ENCODE measurements around the gene PLSCR1. TPM values are rescaled to one million over a fixed set of nuclear protein-coding genes. Genes with fewer than 3 reads are reported as not detected.

PLSCR1 gene
- total RNA-seq, 1 experiment from 2014 or later: 58.1 TPM

DNA sequence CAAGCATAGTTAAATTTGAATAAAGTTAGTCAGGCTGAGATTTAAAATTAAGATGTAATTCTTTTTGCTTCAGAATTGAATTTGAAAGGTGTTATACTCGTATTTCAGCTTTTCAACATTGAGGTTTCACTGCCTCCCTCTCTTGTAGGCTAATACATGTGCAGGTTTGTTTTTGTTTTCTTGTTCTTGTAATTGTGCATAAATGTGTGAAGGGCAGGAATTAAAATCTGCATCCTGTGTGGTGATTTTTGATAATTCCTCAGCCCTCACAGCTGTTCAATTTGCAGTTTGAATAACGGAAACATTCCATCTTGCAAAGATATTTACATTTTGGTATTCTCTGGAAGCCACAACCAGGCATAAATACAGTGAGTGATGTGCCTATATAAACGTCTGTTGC is 24.9 kb upstream of the PLSCR1 start (continued):
- no peak for TF ChIP-seq NR1H2 (CRISPR knock-in tag; IDR thresholded peaks at IDR 0.05)
- no peak for TF ChIP-seq ZNF121 (CRISPR knock-in tag; IDR thresholded peaks at IDR 0.05)

DNA sequence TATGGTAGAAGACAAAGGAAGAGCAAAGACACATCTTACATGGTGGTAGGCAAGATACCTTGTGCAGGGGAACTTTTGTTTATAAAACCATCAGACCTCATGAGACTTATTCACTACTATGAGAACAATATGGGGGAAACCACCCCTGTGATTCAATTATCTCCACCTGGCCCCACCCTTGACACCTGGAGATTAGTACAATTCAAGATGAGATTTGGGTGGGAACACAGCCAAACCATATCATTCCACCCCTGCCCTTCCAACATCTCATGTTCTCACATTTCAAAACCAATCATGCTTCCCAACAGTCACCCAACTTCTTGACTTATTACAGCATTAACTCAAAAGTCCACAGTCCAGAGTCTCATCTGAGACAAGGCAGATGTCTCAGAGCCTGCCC is 21.7 kb upstream of the PLSCR1 start:
- Mint-ChIP-seq H3K4me3 (no peak overlapping the region), H3K9me3 (peaks cover 45% of the 10 kb centered on the region), H3K27ac (no peak overlapping the region; the same call in 1 of the 2 replicates), H3K36me3 (peaks cover 13% of the 10 kb centered on the region), H3K4me1 (peaks cover 18% of the 10 kb centered on the region), H3K27me3 (ENCODE audit: low read depth) (peaks cover 4% of the 10 kb centered on the region; the same call in 1 of the 2 replicates)
- TF ChIP-seq ZNF121 (CRISPR knock-in tag; IDR thresholded peaks at IDR 0.05): no peak
- no peak for TF ChIP-seq NR1H2 (CRISPR knock-in tag; IDR thresholded peaks at IDR 0.05)
- TF ChIP-seq ATF1 (CRISPR knock-in tag; IDR thresholded peaks at IDR 0.05): no peak
- TF ChIP-seq, protein P1, sequence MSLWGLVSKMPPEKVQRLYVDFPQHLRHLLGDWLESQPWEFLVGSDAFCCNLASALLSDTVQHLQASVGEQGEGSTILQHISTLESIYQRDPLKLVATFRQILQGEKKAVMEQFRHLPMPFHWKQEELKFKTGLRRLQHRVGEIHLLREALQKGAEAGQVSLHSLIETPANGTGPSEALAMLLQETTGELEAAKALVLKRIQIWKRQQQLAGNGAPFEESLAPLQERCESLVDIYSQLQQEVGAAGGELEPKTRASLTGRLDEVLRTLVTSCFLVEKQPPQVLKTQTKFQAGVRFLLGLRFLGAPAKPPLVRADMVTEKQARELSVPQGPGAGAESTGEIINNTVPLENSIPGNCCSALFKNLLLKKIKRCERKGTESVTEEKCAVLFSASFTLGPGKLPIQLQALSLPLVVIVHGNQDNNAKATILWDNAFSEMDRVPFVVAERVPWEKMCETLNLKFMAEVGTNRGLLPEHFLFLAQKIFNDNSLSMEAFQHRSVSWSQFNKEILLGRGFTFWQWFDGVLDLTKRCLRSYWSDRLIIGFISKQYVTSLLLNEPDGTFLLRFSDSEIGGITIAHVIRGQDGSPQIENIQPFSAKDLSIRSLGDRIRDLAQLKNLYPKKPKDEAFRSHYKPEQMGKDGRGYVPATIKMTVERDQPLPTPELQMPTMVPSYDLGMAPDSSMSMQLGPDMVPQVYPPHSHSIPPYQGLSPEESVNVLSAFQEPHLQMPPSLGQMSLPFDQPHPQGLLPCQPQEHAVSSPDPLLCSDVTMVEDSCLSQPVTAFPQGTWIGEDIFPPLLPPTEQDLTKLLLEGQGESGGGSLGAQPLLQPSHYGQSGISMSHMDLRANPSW (CRISPR knock-in tag; conservative IDR thresholded peaks at IDR 0.05; ENCODE audit: low read depth): no peak
- no peak for TF ChIP-seq OVOL2 (CRISPR knock-in tag; IDR thresholded peaks at IDR 0.05; ENCODE audit: borderline replicate concordance)
- TF ChIP-seq, protein P2, sequence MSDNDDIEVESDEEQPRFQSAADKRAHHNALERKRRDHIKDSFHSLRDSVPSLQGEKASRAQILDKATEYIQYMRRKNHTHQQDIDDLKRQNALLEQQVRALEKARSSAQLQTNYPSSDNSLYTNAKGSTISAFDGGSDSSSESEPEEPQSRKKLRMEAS (CRISPR knock-in tag; IDR thresholded peaks at IDR 0.05): no peak
- TF ChIP-seq, protein P3, sequence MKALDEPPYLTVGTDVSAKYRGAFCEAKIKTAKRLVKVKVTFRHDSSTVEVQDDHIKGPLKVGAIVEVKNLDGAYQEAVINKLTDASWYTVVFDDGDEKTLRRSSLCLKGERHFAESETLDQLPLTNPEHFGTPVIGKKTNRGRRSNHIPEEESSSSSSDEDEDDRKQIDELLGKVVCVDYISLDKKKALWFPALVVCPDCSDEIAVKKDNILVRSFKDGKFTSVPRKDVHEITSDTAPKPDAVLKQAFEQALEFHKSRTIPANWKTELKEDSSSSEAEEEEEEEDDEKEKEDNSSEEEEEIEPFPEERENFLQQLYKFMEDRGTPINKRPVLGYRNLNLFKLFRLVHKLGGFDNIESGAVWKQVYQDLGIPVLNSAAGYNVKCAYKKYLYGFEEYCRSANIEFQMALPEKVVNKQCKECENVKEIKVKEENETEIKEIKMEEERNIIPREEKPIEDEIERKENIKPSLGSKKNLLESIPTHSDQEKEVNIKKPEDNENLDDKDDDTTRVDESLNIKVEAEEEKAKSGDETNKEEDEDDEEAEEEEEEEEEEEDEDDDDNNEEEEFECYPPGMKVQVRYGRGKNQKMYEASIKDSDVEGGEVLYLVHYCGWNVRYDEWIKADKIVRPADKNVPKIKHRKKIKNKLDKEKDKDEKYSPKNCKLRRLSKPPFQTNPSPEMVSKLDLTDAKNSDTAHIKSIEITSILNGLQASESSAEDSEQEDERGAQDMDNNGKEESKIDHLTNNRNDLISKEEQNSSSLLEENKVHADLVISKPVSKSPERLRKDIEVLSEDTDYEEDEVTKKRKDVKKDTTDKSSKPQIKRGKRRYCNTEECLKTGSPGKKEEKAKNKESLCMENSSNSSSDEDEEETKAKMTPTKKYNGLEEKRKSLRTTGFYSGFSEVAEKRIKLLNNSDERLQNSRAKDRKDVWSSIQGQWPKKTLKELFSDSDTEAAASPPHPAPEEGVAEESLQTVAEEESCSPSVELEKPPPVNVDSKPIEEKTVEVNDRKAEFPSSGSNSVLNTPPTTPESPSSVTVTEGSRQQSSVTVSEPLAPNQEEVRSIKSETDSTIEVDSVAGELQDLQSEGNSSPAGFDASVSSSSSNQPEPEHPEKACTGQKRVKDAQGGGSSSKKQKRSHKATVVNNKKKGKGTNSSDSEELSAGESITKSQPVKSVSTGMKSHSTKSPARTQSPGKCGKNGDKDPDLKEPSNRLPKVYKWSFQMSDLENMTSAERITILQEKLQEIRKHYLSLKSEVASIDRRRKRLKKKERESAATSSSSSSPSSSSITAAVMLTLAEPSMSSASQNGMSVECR (CRISPR knock-in tag; IDR thresholded peaks at IDR 0.05; ENCODE audit: borderline replicate concordance): no peak
- TF ChIP-seq, protein P4, sequence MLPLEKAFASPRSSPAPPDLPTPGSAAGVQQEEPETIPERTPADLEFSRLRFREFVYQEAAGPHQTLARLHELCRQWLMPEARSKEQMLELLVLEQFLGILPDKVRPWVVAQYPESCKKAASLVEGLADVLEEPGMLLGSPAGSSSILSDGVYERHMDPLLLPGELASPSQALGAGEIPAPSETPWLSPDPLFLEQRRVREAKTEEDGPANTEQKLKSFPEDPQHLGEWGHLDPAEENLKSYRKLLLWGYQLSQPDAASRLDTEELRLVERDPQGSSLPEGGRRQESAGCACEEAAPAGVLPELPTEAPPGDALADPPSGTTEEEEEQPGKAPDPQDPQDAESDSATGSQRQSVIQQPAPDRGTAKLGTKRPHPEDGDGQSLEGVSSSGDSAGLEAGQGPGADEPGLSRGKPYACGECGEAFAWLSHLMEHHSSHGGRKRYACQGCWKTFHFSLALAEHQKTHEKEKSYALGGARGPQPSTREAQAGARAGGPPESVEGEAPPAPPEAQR (CRISPR knock-in tag; IDR thresholded peaks at IDR 0.05): no peak
- no peak for TF ChIP-seq ZBTB21 (CRISPR knock-in tag; IDR thresholded peaks at IDR 0.05; ENCODE audit: borderline replicate concordance)
- no peak for TF ChIP-seq PRRX2 (CRISPR knock-in tag; IDR thresholded peaks at IDR 0.05)
- TF ChIP-seq ZNF396 (CRISPR knock-in tag; IDR thresholded peaks at IDR 0.05; ENCODE audit: borderline replicate concordance): no peak
- no peak for ATAC-seq
- DNase-seq (ENCODE audit: low spot score): no peak
- CTCF ChIA-PET: no interaction called here
- POLR2A ChIA-PET: no interaction called here

DNA sequence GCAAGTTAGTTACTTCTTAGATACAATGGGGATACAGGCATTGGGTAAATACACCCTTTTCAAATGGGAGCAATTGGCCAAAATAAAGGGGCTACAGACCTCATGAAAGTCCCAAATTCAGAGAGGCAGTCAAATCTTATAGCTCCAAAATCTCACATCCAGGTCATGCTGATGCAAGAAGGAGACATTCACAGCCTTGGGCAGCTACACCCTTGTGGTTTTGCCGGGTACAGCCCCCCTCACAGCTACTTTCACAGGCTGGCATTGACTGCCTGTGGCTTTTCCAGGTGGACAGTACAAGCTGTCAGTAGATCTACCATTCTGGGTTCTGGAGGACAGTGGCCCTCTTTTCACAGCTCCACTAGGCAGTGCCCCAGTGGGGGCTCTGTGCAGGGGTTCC is 17.5 kb upstream of the PLSCR1 start:
- CTCF ChIA-PET: no interaction called here
- peaks cover 18% of the 10 kb centered on the region for H3K36me3 Mint-ChIP-seq
- POLR2A ChIA-PET: no interaction called here
- H3K27me3 Mint-ChIP-seq (ENCODE audit: low read depth): peaks cover 4% of the 10 kb centered on the region; the same call in 1 of the 2 replicates
- no peak overlapping the region for H3K4me3 Mint-ChIP-seq
- no peak overlapping the region for H3K27ac Mint-ChIP-seq
- peaks cover 58% of the 10 kb centered on the region for H3K9me3 Mint-ChIP-seq
- DNase-seq (ENCODE audit: low spot score) (no peak), ATAC-seq (no peak)
- H3K4me1 Mint-ChIP-seq: no peaks in the 10 kb centered on the region
- no peak for TF ChIP-seq CREM (CRISPR knock-in tag; IDR thresholded peaks at IDR 0.05)
- no peak for TF ChIP-seq SP1 (CRISPR knock-in tag; conservative IDR thresholded peaks at IDR 0.05)
- TF ChIP-seq FOXJ3 (CRISPR knock-in tag; IDR thresholded peaks at IDR 0.05; ENCODE audit: borderline replicate concordance): no peak
- TF ChIP-seq, protein P5, sequence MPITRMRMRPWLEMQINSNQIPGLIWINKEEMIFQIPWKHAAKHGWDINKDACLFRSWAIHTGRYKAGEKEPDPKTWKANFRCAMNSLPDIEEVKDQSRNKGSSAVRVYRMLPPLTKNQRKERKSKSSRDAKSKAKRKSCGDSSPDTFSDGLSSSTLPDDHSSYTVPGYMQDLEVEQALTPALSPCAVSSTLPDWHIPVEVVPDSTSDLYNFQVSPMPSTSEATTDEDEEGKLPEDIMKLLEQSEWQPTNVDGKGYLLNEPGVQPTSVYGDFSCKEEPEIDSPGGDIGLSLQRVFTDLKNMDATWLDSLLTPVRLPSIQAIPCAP (CRISPR knock-in tag; IDR thresholded peaks at IDR 0.05): no peak
- TF ChIP-seq, protein P6, sequence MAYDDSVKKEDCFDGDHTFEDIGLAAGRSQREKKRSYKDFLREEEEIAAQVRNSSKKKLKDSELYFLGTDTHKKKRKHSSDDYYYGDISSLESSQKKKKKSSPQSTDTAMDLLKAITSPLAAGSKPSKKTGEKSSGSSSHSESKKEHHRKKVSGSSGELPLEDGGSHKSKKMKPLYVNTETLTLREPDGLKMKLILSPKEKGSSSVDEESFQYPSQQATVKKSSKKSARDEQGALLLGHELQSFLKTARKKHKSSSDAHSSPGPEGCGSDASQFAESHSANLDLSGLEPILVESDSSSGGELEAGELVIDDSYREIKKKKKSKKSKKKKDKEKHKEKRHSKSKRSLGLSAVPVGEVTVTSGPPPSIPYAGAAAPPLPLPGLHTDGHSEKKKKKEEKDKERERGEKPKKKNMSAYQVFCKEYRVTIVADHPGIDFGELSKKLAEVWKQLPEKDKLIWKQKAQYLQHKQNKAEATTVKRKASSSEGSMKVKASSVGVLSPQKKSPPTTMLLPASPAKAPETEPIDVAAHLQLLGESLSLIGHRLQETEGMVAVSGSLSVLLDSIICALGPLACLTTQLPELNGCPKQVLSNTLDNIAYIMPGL (CRISPR knock-in tag; IDR thresholded peaks at IDR 0.05): no peak
- TF ChIP-seq, protein P7, sequence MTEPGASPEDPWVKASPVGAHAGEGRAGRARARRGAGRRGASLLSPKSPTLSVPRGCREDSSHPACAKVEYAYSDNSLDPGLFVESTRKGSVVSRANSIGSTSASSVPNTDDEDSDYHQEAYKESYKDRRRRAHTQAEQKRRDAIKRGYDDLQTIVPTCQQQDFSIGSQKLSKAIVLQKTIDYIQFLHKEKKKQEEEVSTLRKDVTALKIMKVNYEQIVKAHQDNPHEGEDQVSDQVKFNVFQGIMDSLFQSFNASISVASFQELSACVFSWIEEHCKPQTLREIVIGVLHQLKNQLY (CRISPR knock-in tag; IDR thresholded peaks at IDR 0.05): no peak
- TF ChIP-seq, protein P8, sequence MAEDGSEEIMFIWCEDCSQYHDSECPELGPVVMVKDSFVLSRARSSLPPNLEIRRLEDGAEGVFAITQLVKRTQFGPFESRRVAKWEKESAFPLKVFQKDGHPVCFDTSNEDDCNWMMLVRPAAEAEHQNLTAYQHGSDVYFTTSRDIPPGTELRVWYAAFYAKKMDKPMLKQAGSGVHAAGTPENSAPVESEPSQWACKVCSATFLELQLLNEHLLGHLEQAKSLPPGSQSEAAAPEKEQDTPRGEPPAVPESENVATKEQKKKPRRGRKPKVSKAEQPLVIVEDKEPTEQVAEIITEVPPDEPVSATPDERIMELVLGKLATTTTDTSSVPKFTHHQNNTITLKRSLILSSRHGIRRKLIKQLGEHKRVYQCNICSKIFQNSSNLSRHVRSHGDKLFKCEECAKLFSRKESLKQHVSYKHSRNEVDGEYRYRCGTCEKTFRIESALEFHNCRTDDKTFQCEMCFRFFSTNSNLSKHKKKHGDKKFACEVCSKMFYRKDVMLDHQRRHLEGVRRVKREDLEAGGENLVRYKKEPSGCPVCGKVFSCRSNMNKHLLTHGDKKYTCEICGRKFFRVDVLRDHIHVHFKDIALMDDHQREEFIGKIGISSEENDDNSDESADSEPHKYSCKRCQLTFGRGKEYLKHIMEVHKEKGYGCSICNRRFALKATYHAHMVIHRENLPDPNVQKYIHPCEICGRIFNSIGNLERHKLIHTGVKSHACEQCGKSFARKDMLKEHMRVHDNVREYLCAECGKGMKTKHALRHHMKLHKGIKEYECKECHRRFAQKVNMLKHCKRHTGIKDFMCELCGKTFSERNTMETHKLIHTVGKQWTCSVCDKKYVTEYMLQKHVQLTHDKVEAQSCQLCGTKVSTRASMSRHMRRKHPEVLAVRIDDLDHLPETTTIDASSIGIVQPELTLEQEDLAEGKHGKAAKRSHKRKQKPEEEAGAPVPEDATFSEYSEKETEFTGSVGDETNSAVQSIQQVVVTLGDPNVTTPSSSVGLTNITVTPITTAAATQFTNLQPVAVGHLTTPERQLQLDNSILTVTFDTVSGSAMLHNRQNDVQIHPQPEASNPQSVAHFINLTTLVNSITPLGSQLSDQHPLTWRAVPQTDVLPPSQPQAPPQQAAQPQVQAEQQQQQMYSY (CRISPR knock-in tag; IDR thresholded peaks at IDR 0.05): no peak
